Measurements from ENCODE around the gene PRKN.

PRKN gene

DNA sequence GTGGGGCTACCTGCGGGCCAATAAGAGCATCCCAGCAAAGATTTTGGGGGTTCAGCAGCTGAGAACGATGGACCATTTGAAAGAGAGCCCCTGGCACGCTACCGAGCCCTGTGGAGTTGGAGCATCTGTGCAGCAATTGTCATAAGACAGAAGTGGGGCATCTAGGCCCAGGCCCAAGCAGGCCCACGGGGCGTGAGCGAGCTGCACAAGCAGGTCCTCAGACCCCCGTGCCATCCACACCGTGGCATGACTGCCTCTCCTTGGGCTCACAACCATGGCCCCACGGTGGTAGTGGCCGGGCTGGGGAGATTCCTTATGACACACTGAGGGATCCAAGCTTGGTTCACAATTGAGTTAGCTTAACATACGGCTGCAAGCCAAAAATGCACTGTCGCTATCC is 1350.5 kb downstream of the PRKN start:
- TF ChIP-seq, protein P1, sequence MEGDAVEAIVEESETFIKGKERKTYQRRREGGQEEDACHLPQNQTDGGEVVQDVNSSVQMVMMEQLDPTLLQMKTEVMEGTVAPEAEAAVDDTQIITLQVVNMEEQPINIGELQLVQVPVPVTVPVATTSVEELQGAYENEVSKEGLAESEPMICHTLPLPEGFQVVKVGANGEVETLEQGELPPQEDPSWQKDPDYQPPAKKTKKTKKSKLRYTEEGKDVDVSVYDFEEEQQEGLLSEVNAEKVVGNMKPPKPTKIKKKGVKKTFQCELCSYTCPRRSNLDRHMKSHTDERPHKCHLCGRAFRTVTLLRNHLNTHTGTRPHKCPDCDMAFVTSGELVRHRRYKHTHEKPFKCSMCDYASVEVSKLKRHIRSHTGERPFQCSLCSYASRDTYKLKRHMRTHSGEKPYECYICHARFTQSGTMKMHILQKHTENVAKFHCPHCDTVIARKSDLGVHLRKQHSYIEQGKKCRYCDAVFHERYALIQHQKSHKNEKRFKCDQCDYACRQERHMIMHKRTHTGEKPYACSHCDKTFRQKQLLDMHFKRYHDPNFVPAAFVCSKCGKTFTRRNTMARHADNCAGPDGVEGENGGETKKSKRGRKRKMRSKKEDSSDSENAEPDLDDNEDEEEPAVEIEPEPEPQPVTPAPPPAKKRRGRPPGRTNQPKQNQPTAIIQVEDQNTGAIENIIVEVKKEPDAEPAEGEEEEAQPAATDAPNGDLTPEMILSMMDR (IDR thresholded peaks at IDR 0.05; ENCODE audit: low read depth, low read length, missing control alignments) = no peak
- no peak for DNase-seq (ENCODE audit: low read depth)
- no peak overlapping the region for H3K4me3 ChIP-seq (ENCODE audit: low read depth, low read length)

DNA sequence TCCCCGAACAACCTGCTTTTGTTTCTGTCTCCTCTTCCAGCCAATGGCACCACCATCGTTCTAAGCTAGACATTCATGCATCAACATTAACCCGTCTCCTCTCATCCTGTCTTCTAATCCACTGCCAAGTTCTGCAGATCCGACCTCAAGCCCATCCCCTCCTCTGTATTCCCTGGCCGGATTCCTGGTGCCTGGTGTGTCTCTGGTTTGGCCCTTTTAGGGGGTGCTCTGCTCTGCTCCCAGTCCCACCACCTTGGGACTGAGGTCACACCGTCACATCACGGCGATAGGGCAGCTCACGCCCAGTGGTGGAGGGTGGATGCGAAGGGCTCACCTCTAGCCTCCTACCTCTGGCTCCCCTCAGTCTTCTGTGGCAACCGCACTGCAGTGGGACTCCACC is 1351.2 kb downstream of the PRKN start:
- TF ChIP-seq, protein P1 (IDR thresholded peaks at IDR 0.05; ENCODE audit: low read depth, low read length, missing control alignments) = no peak

DNA sequence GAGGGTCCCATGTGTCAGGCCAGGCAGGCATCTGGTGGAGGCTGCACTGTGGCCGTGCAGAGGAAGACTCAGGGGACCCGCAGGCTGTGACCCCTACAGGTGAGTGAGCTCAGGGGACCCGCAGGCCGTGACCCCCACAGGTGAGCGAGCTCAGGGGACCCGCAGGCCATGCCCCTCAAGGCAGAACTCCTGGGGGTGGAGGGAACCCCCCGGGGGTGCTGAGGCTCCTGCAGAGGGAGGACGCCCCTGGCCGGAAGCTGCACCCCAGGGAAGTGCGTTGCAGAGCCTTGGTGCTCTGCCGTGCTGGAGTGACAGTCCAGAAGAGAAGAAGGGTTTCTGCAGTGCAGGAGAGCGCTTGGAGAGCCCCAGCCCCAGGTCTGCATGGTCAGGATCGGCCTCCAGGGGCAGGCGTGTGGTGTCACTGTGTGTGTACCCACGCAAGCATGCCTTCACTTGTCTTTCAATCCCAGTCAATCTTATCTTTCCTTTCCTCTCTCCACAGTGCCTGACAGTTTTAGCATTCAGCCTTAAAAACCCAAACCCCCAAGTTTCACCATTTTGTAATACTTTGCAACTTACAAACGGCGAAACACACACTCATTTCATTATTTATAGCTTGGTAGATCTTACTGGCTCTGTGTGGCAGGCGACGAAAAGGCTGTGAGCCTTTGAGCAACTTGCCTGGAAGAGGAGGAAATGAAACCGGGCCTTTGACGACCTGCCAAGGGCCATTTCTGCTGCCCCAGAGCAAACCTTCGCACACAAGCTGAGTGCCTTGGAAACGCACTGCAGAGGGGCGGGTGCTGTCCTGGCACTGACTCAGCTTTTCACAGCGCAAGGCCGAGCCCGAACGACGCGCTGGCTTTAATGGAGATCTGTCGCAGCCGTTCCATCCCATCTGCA is 1352.3 kb downstream of the PRKN start:
- H3K4me3 ChIP-seq (ENCODE audit: low read depth, low read length) = no peak overlapping the region
- DNase-seq (ENCODE audit: low read depth) = no peak
- TF ChIP-seq, protein P1 (IDR thresholded peaks at IDR 0.05; ENCODE audit: low read depth, low read length, missing control alignments) = peak; percentile 38

More for the DNA sequence above, 1351.2 kb downstream of the PRKN start:
- DNase-seq (ENCODE audit: low read depth) = no peak
- H3K4me3 ChIP-seq (ENCODE audit: low read depth, low read length) = no peak overlapping the region

DNA sequence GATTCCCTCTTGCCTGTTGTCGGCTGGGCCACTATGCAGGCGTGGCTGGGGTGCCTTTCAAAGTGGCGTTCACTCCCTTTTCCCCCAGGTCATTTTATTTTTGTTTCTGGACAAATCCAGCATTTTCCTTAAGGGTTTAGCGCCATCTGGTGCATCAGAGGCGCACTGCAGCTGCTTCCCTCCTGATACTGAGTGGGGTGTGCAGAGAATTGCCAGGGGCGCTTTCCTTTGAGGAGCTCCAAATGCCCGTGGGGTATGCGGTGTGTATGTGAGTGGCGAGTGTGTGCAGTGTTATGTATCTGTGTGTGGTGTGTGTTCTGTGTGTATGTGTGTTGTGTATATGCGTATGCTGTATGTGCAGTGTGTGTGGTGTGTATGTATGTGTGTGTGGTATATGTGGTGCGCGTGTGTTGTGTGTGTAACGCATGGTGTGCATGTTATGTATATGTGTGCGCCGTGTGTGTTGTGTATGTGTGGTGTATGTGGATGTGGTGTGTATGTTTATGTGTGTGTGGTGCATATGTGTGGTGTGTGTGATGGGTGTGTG is 1353.6 kb downstream of the PRKN start:
- DNase-seq (ENCODE audit: low read depth) = no peak
- TF ChIP-seq, protein P1 (IDR thresholded peaks at IDR 0.05; ENCODE audit: low read depth, low read length, missing control alignments) = peak; percentile 93

DNA sequence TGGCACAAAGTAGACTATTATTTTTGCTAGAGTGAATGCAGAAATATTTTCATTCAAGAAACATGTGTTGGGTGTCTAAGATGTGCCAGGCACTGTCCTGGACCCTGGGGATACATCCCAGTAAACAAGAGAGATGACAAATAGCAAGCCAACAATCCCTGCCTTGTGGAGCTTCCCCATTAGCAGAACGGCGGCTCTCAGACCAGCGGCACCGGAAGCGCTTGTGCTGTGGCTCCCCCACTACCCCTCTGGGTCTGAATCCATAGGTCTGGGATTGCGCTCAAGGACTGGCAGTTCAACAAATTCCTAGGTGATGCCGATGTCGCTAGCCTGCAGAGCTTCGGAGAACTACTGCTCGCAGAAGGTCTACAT is 1355.2 kb downstream of the PRKN start:
- DNase-seq (ENCODE audit: low read depth) = no peak
- TF ChIP-seq, protein P1 (IDR thresholded peaks at IDR 0.05; ENCODE audit: low read depth, low read length, missing control alignments) = no peak
- H3K4me3 ChIP-seq (ENCODE audit: low read depth, low read length) = no peak overlapping the region

More for the DNA sequence above, 1353.6 kb downstream of the PRKN start:
- no peak overlapping the region for H3K4me3 ChIP-seq (ENCODE audit: low read depth, low read length)

DNA sequence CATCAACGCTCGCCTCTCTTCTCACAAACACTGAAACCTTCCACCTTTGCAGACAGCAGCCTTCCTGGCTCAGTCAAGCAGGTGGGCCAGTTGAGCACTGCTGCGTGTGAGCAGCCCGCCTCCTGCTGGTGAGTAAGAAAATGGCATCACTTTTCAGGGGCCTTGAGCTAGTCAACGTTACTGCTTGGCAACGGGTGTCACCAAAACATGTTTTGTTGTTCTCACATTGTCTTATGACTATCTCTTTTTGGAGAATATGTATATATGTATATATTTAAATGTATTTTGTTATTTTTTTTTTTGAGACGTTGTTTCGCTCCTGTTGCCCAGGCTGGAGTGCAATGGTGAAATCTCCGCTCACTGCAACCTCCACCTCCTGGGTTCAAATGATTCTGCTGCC is 1356.7 kb downstream of the PRKN start:
- no peak overlapping the region for H3K4me3 ChIP-seq (ENCODE audit: low read depth, low read length)
- peak; percentile 42 for DNase-seq (ENCODE audit: low read depth)
- TF ChIP-seq, protein P1 (IDR thresholded peaks at IDR 0.05; ENCODE audit: low read depth, low read length, missing control alignments) = peak; percentile 91

All from GM12864 (cell line).